Liver (tissue), 9 donors: ENCODE data around the gene LRRC55. TPM values are rescaled to one million over a fixed set of nuclear protein-coding genes. Genes with fewer than 3 reads are reported as not detected.

Experiments used
- DNase-seq: peaks from one replicate; pipeline ENCODE4 v3.0.0-alpha.2; 2017; ENCODE audit warnings: low spot score
- H3K27ac ChIP-seq, 2 donors: one replicate each; pipeline ENCODE4 v1.7.0; 2013; ENCODE audit warnings: inconsistent platforms in 2 of 2, low read length in 2 of 2, control low read depth in 1 of 2, low read depth in 1 of 2, mild to moderate bottlenecking in 1 of 2
- H3K27me3 ChIP-seq, 4 donors: one replicate each; pipeline versions ENCODE4 v1.6.1 to v1.7.0; 2013; ENCODE audit warnings: low read length in 3 of 4, inconsistent platforms in 1 of 4, mild to moderate bottlenecking in 1 of 4, moderate library complexity in 1 of 4; ENCODE audit not compliant: control insufficient read depth in 4 of 4, insufficient read depth in 4 of 4
- H3K36me3 ChIP-seq, 4 donors: one replicate each; pipeline versions ENCODE4 v1.6.1 to v1.7.0; 2013; ENCODE audit warnings: low read length in 3 of 4, mild to moderate bottlenecking in 3 of 4, low read depth in 1 of 4, moderate library complexity in 1 of 4; ENCODE audit not compliant: control insufficient read depth in 4 of 4, insufficient read depth in 3 of 4
- H3K4me1 ChIP-seq, 4 donors: one replicate each; pipeline versions ENCODE4 v1.6.1 to v1.7.0; 2013; ENCODE audit warnings: low read length in 3 of 4, mild to moderate bottlenecking in 3 of 4, moderate library complexity in 1 of 4; ENCODE audit not compliant: control insufficient read depth in 4 of 4, insufficient read depth in 4 of 4
- H3K4me3 ChIP-seq, 3 donors: one replicate each; pipeline versions ENCODE4 v1.6.1 to v1.7.0; 2013; ENCODE audit warnings: low read length in 3 of 3, control low read depth in 1 of 3, low read depth in 1 of 3, mild to moderate bottlenecking in 1 of 3
- H3K9ac ChIP-seq, 2 donors: one replicate each; pipeline ENCODE4 v1.7.0; 2013; ENCODE audit warnings: low read length in 2 of 2, mild to moderate bottlenecking in 2 of 2, moderate library complexity in 2 of 2, control low read depth in 1 of 2, low read depth in 1 of 2
- H3K9me3 ChIP-seq, 4 donors: one replicate each; pipeline versions ENCODE4 v1.6.1 to v1.7.0; 2013; ENCODE audit warnings: low read length in 3 of 4; ENCODE audit not compliant: control insufficient read depth in 4 of 4
- CTCF ChIP-seq: fragments of 150-350 bp; IDR thresholded peaks from 2 replicates; pipeline ENCODE4 v1.5.1; 2017; ENCODE audit warnings: improper control_type of control experiment, low read depth, low read length; ENCODE audit not compliant: missing input control
- FOXA2 ChIP-seq: IDR thresholded peaks from 2 replicates; pipeline ENCODE4 v1.6.1; 2016; ENCODE audit warnings: antibody characterized with exemption
- GABPA ChIP-seq, 2 donors: IDR thresholded peaks in 1 of 2; conservative IDR thresholded peaks in 1 of 2; 2 replicates each; pipeline ENCODE4 v1.6.1; 2016; ENCODE audit warnings: antibody characterized with exemption in 2 of 2, mild to moderate bottlenecking in 1 of 2, moderate library complexity in 1 of 2
- HNF4A ChIP-seq, 2 donors: conservative IDR thresholded peaks; 2 replicates each; pipeline ENCODE4 v1.6.1; 2016; ENCODE audit warnings: antibody characterized with exemption in 2 of 2, mild to moderate bottlenecking in 2 of 2
- HNF4G ChIP-seq: IDR thresholded peaks from 2 replicates; pipeline ENCODE4 v1.6.1; 2016; ENCODE audit warnings: antibody characterized with exemption
- JUND ChIP-seq, 2 donors: IDR thresholded peaks; 2 replicates each; pipeline ENCODE4 v1.6.1; 2016; ENCODE audit warnings: antibody characterized with exemption in 2 of 2
- MAX ChIP-seq: IDR thresholded peaks from 2 replicates; pipeline ENCODE4 v1.6.1; 2016; ENCODE audit warnings: antibody characterized with exemption
- NR2F2 ChIP-seq: IDR thresholded peaks from 2 replicates; pipeline ENCODE4 v1.6.1; 2016; ENCODE audit warnings: antibody characterized with exemption
- RAD21 ChIP-seq, 2 donors: IDR thresholded peaks; 2 replicates each; pipeline ENCODE4 v1.6.1; 2016; ENCODE audit warnings: antibody characterized with exemption in 2 of 2, mild to moderate bottlenecking in 2 of 2
- REST ChIP-seq: IDR thresholded peaks from 2 replicates; pipeline ENCODE4 v1.6.1; 2016; ENCODE audit warnings: antibody characterized with exemption, mild to moderate bottlenecking
- RXRA ChIP-seq, 2 donors: IDR thresholded peaks; 2 replicates each; pipeline ENCODE4 v1.6.1; 2017 to 2018; ENCODE audit warnings: antibody characterized with exemption in 2 of 2, mild to moderate bottlenecking in 1 of 2
- SP1 ChIP-seq: IDR thresholded peaks from 2 replicates; pipeline ENCODE4 v1.6.1; 2018; ENCODE audit warnings: antibody characterized with exemption, mild to moderate bottlenecking
- TAF1 ChIP-seq: conservative IDR thresholded peaks from 2 replicates; pipeline ENCODE4 v1.6.1; 2016; ENCODE audit warnings: antibody characterized with exemption, mild to moderate bottlenecking
- YY1 ChIP-seq: IDR thresholded peaks from 2 replicates; pipeline ENCODE4 v1.6.1; 2016; ENCODE audit warnings: antibody characterized with exemption, mild to moderate bottlenecking
- WGBS: extraction: QIAGEN DNeasy Blood & Tissue Kit; methylation state at CpG from one replicate; pipeline ENCODE4 v1.1.7; 2013; 5-methylcytosine and 5-hydroxymethylcytosine counted together
- polyA plus RNA-seq, 2 donors: library from polyadenylated mRNA; stranded (reverse) in 1 of 2; unstranded in 1 of 2; fragments of 200-250 nt in 1 of 2; fragments of >200 nt in 1 of 2; fragmentation: Nextera tagmentation in 1 of 2; extraction: Ambion mirVana in 1 of 2; gene quantifications; one replicate each; pipeline versions ENCODE4 v1.2.1 to v1.2.3, GENCODE V29; 2013 to 2015
- total RNA-seq, 2 donors: library from RNA; depleted of rRNA; stranded (reverse); fragments of >200 nt; gene quantifications; one replicate each; pipeline ENCODE4 v1.2.3, GENCODE V29; 2014
- TF ChIP-seq, protein P1 (sequence below): IDR thresholded peaks from 2 replicates; pipeline ENCODE4 v1.6.1; 2016; ENCODE audit warnings: antibody characterized with exemption
- TF ChIP-seq, protein P2 (sequence below): IDR thresholded peaks from 2 replicates; pipeline ENCODE4 v1.6.1; 2016; ENCODE audit warnings: antibody characterized with exemption
- donor health status: healthy.
- donor health status: healthy.
- donor health status: healthy.
- donor health status: healthy.
- donor health status: healthy.

The LRRC55 gene
- total and polyA plus RNA-seq, 4 donors = under 0.01 to 1.5 (median 0.72) TPM

- Histone ChIP-seq H3K9ac (no peak overlapping the region), H3K36me3 (no peaks in the 10 kb centered on the region), H3K27ac (no peak overlapping the region), H3K27me3 (no peaks in the 10 kb centered on the region), H3K4me1 (peaks cover 0 to 4% (median 0%) of the 10 kb centered on the region in 4 donors), H3K4me3 (no peak overlapping the region), H3K9me3 (no peaks in the 10 kb centered on the region)
- 76% methylated on average over 3 of the region's 3 CpGs for WGBS
- DNase-seq = no peak
- TF ChIP-seq RAD21 (IDR thresholded peaks at IDR 0.05) (no peak), NR2F2 (no peak), HNF4G (no peak), GABPA (IDR thresholded peaks at IDR 0.05 in 1 of 2, conservative IDR thresholded peaks at IDR 0.05 in 1 of 2) (no peak), JUND (IDR thresholded peaks at IDR 0.05) (no peak), HNF4A (conservative IDR thresholded peaks at IDR 0.05) (no peak), SP1 (no peak), MAX (no peak), YY1 (no peak), CTCF (no peak), RXRA (IDR thresholded peaks at IDR 0.05) (no peak)
- TF ChIP-seq, protein P1, sequence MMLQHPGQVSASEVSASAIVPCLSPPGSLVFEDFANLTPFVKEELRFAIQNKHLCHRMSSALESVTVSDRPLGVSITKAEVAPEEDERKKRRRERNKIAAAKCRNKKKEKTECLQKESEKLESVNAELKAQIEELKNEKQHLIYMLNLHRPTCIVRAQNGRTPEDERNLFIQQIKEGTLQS = no peak
Measured at GRCh38 chr11:57223601-57224000, 41.8 kb downstream of the LRRC55 start.

DNA sequence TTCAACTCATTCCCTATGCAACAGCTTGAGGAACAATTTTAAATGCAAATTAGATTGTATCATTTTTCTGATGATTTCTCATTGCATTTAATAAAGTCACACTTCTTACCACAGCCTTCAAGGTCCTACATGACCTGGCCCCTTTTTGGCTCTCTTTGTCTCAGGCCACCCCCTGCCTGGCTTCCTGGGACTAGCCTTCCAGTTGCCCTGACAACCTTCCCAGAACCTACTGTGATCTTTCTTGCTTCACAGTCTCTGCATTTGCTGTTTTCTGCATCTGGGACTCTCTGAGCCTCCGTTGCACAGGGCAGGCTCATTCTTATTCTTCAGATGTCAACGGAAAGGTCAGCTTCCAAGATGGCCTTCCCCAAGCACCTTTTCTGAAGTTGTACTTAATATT is 42.4 kb downstream of the LRRC55 start:
- TF ChIP-seq RAD21 (IDR thresholded peaks at IDR 0.05) (no peak), HNF4G (no peak), REST (no peak), JUND (IDR thresholded peaks at IDR 0.05) (no peak), TAF1 (no peak), MAX (no peak), FOXA2 (no peak), YY1 (no peak)
- TF ChIP-seq, protein P1 = no peak
- TF ChIP-seq, protein P2, sequence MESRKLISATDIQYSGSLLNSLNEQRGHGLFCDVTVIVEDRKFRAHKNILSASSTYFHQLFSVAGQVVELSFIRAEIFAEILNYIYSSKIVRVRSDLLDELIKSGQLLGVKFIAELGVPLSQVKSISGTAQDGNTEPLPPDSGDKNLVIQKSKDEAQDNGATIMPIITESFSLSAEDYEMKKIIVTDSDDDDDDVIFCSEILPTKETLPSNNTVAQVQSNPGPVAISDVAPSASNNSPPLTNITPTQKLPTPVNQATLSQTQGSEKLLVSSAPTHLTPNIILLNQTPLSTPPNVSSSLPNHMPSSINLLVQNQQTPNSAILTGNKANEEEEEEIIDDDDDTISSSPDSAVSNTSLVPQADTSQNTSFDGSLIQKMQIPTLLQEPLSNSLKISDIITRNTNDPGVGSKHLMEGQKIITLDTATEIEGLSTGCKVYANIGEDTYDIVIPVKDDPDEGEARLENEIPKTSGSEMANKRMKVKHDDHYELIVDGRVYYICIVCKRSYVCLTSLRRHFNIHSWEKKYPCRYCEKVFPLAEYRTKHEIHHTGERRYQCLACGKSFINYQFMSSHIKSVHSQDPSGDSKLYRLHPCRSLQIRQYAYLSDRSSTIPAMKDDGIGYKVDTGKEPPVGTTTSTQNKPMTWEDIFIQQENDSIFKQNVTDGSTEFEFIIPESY = no peak
- peaks cover 0 to 3% (median 0%) of the 10 kb centered on the region in 4 donors for H3K4me1 ChIP-seq
- WGBS = 77% methylated on average over 2 of the region's 2 CpGs
- DNase-seq = no peak
- no peaks in the 10 kb centered on the region for H3K27me3 ChIP-seq
- H3K4me3 ChIP-seq = no peak overlapping the region
- no peak overlapping the region for H3K9ac ChIP-seq
- no peak overlapping the region for H3K27ac ChIP-seq
- H3K9me3 ChIP-seq = no peaks in the 10 kb centered on the region
- H3K36me3 ChIP-seq = no peaks in the 10 kb centered on the region
